Measurements from ENCODE around the gene GID8. TPM values are rescaled to one million over a fixed set of nuclear protein-coding genes. Genes with fewer than 3 reads are reported as not detected.

Gene GID8
- total RNA-seq, 1 experiment from 2014 or later = 37.2 TPM

DNA sequence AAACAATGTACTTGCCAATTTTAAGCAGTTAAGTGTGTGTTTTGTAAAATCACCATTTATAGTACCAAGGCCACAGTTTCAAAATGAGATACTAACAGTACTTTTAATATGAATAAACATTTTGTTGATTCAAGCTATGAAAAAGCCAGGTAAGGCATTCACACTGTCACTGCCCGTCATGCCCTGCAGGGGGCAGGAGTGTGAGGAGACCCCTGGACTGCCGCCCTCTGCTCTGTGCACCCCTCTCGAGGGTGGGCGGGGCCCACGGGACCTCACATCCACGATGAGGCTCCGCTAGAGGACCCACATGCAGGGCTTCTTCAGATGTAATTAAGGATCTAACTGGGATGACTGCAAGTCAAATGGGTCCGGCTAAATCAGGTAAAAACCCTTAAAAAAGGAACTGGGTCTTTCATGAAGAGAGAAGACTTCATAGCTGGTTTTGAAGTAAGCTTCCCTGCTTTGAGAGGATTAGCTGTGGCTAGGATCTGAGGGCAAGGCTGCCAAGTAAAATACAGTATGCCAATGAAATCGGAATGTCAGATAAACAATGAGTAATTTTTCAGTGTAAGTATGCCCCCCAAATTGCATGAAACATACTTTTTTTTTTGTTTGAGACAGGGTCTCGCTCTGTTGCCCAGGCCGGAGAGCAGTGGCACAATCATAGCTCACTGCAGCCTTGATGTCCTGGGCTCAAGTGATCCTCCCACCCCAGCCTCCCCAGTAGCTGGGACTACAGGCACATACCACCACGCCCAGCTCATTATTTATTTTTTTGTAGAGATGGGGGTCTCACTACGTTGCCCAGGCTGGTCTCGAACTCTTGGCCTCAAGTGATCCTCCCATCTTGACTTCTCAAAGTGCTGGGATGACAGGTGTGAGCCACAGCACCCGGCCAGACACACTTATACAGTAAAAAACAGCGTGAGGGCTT, 30.3 kb upstream of the GID8 start:
- Histone ChIP-seq H3K4me3 (ENCODE audit: low read length) (no peak overlapping the region), H4K20me1 (ENCODE audit: low read length) (peaks cover 29% of the 10 kb centered on the region; the same call in 1 of the 2 replicates), H3F3A (ENCODE audit: low read length, unreplicated experiment) (no peaks in the 10 kb centered on the region), H2AFZ (ENCODE audit: low read length) (no peak overlapping the region), H3K27me3 (ENCODE audit: low read length) (no peaks in the 10 kb centered on the region), H3K4me2 (ENCODE audit: low read length) (no peak overlapping the region), H3K27ac (ENCODE audit: low read length) (no peak overlapping the region), H3K9me2 (replicated peaks; ENCODE audit: low read length) (no peaks in the 10 kb centered on the region), H3K9ac (ENCODE audit: low read length) (no peak overlapping the region), H3K9me3 (ENCODE audit: low read length) (no peaks in the 10 kb centered on the region), H3K4me1 (ENCODE audit: insufficient read depth, low read length) (peaks cover 5% of the 10 kb centered on the region; the same call in 1 of the 2 replicates), H3K36me3 (ENCODE audit: low read depth, low read length) (peaks cover 86% of the 10 kb centered on the region), H3K79me2 (ENCODE audit: low read length) (peaks cover 40% of the 10 kb centered on the region)
- no peak for DNase-seq
- CTCF ChIA-PET = interaction anchor here (0.6 kb wide), 2 partner anchors 32 to 605 kb away, joined by 3 read pairs; no protein-coding TSS in a partner anchor
- no TSS peak for BruUV-seq (replicated peaks)
- POLR2A ChIA-PET (ENCODE audit: unreplicated experiment) = interaction anchor here (0.6 kb wide), 2 partner anchors 14 to 32 kb away, joined by 3 to 4 read pairs; no protein-coding TSS in a partner anchor
- no peak for ATAC-seq
- TF ChIP-seq, protein P1, sequence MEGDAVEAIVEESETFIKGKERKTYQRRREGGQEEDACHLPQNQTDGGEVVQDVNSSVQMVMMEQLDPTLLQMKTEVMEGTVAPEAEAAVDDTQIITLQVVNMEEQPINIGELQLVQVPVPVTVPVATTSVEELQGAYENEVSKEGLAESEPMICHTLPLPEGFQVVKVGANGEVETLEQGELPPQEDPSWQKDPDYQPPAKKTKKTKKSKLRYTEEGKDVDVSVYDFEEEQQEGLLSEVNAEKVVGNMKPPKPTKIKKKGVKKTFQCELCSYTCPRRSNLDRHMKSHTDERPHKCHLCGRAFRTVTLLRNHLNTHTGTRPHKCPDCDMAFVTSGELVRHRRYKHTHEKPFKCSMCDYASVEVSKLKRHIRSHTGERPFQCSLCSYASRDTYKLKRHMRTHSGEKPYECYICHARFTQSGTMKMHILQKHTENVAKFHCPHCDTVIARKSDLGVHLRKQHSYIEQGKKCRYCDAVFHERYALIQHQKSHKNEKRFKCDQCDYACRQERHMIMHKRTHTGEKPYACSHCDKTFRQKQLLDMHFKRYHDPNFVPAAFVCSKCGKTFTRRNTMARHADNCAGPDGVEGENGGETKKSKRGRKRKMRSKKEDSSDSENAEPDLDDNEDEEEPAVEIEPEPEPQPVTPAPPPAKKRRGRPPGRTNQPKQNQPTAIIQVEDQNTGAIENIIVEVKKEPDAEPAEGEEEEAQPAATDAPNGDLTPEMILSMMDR (conservative IDR thresholded peaks at IDR 0.05; ENCODE audit: low read depth, low read length) = peak; percentile 68
- TF ChIP-seq EZH2 (IDR thresholded peaks at IDR 0.05; ENCODE audit: low read length, unreplicated experiment) = no peak
- intact Hi-C loops (cut with micrococcal nuclease) = no loop called here

GRCh38 chr20:62908971-62909791, 28.8 kb upstream of the GID8 start:
- Histone ChIP-seq H4K20me1 (ENCODE audit: low read length) (peaks cover 42% of the 10 kb centered on the region), H3K9me3 (ENCODE audit: low read length) (no peaks in the 10 kb centered on the region), H3K27ac (ENCODE audit: low read length) (no peak overlapping the region), H3K4me1 (ENCODE audit: insufficient read depth, low read length) (no peaks in the 10 kb centered on the region), H3K9ac (ENCODE audit: low read length) (no peak overlapping the region), H3K9me2 (replicated peaks; ENCODE audit: low read length) (no peaks in the 10 kb centered on the region), H2AFZ (ENCODE audit: low read length) (no peak overlapping the region), H3K27me3 (ENCODE audit: low read length) (no peaks in the 10 kb centered on the region), H3K4me3 (ENCODE audit: low read length) (no peak overlapping the region), H3K79me2 (ENCODE audit: low read length) (peaks cover 55% of the 10 kb centered on the region), H3F3A (ENCODE audit: low read length, unreplicated experiment) (no peaks in the 10 kb centered on the region), H3K4me2 (ENCODE audit: low read length) (no peak overlapping the region), H3K36me3 (ENCODE audit: low read depth, low read length) (peaks cover 80% of the 10 kb centered on the region)
- DNase-seq (no peak), ATAC-seq (no peak)
- no TSS peak for BruUV-seq (replicated peaks)
- ChIA-PET CTCF (no interaction called here), POLR2A (ENCODE audit: unreplicated experiment) (no interaction called here)
- intact Hi-C loops (cut with micrococcal nuclease) = no loop called here
- TF ChIP-seq, protein P1 (conservative IDR thresholded peaks at IDR 0.05; ENCODE audit: low read depth, low read length) = no peak
- TF ChIP-seq EZH2phosphoT487 (IDR thresholded peaks at IDR 0.05; ENCODE audit: borderline replicate concordance, low read length) (no peak), EZH2 (IDR thresholded peaks at IDR 0.05; ENCODE audit: low read length, unreplicated experiment) (no peak)
